Activated T-helper 2 cell treated with anti-CD3 and anti-CD28 coated beads, Interferon-gamma antibody, Interleukin-2, Interleukin-4, amounts not matched to agents 10 μg/mL and 5 μg/mL and 100 μg/mL, durations not matched to agents 14 hours and 24 hours and 36 hours (primary cell): ENCODE measurements around the gene ATP2A1. TPM values are rescaled to one million over a fixed set of nuclear protein-coding genes. Genes with fewer than 3 reads are reported as not detected.
"Not testable (repeated sequence)": the region's sequence is repeated elsewhere in the genome, so short reads cannot be mapped to it uniquely, and the experiment has no call there.

ENCODE experiments used
- DNase-seq: peaks from one replicate; pipeline ENCODE4 v3.0.0; 2021; ENCODE audit warnings: low spot score
- H3K27ac Mint-ChIP-seq: one replicate; pipeline ENCODE4 v1.8.0; 2021; ENCODE audit warnings: mixed read lengths
- H3K27me3 Mint-ChIP-seq: one replicate; pipeline ENCODE4 v1.8.0; 2021; ENCODE audit warnings: low read depth, mixed read lengths
- H3K36me3 Mint-ChIP-seq: one replicate; pipeline ENCODE4 v1.8.0; 2021; ENCODE audit warnings: low read depth, mixed read lengths
- H3K4me1 Mint-ChIP-seq: one replicate; pipeline ENCODE4 v1.8.0; 2021; ENCODE audit warnings: low read depth, mixed read lengths
- H3K4me3 Mint-ChIP-seq: one replicate; pipeline ENCODE4 v1.8.0; 2021; ENCODE audit warnings: low read depth, mild to moderate bottlenecking, moderate library complexity, mixed read lengths
- H3K9me3 Mint-ChIP-seq: one replicate; pipeline ENCODE4 v1.8.0; 2021; ENCODE audit warnings: mixed read lengths
- intact Hi-C: fragments of 100-400 bp; cut with micrococcal nuclease; formaldehyde crosslinking; loops from one replicate; pipeline ENCODE4 v1.15.1; 2023
- total RNA-seq: library from RNA; stranded (reverse); gene quantifications from 2 replicates; pipeline ENCODE4 v1.2.3, GENCODE V29; 2022

Gene ATP2A1
- total RNA-seq, 1 donor from 2014 or later, result 3.1 TPM

DNA sequence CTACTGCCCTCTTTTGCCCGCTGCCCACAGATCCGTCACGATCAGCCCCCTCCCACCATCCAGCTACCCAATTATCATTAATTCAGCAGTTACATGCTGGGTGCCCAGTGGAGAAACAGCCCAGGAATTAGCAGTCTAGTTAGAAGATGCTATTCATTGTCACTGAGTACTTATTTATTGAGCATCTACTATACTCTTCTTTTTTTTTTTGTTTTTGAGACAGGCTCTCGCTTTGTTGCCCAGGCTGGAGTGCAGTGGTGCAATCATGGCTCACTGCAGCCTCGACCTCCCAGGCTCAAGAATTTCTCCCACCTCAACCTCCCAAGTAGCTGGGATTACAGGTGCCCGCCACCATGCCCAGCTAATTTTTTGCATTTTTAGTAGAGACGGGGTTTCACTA lies 61.5 kb downstream of the ATP2A1 start:
- DNase-seq, H3K9me3 Mint-ChIP-seq, H3K4me3 Mint-ChIP-seq, H3K36me3 Mint-ChIP-seq, H3K27ac Mint-ChIP-seq, intact Hi-C loops, H3K27me3 Mint-ChIP-seq: not testable (repeated sequence)
- peaks cover 14% of the 10 kb centered on the region for H3K4me1 Mint-ChIP-seq

DNA sequence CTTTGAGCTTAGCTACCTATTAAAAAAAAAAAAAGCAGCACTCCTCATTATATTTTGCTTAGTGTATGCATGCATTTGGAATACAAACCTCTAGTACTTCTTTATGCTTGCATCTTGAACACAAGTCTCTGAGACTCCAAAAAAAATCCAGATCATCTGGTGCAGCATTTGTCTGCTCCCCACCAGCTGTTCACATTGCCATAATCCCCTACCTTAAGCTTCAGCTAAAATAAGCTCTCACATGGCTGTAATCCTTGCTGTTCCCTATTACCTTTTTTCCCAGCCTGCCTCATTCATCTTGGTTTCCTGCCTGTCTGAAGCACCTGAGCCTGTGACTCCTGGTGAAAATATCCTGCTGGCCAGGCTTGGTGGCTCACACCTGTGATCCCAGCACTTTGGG lies 65.0 kb downstream of the ATP2A1 start:
- Mint-ChIP-seq H3K36me3 (no peaks in the 10 kb centered on the region), H3K27ac (no peak overlapping the region), H3K4me3 (no peak overlapping the region), H3K9me3 (no peaks in the 10 kb centered on the region), H3K27me3 (no peaks in the 10 kb centered on the region), H3K4me1 (peaks cover 13% of the 10 kb centered on the region)
- no peak for DNase-seq
- intact Hi-C loops, result no loop called here

DNA sequence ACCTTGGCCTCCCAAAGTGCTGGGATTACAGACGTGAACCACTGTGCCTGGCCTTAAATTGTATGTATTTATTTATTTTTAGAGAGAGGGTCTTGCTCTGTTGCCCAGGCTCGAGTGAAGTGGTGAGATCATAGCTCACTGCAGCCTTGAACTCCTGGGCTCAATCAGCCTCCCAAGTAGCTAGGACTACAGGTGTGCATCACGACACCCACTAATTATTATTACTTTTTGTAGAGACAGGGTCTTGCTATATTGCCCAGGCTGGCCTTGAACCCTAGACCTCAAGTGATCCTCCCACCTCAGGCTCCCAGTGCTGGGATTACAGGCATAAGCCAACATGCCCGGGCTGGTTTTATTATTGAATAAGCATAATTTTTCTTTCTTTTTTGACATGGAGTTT lies 68.4 kb downstream of the ATP2A1 start:
- no peak for DNase-seq
- Mint-ChIP-seq H3K4me3 (no peak overlapping the region), H3K27ac (no peak overlapping the region), H3K4me1 (peaks cover 14% of the 10 kb centered on the region), H3K9me3 (no peaks in the 10 kb centered on the region), H3K36me3 (peaks cover 8% of the 10 kb centered on the region), H3K27me3 (no peaks in the 10 kb centered on the region)
- intact Hi-C loops, result no loop called here

DNA sequence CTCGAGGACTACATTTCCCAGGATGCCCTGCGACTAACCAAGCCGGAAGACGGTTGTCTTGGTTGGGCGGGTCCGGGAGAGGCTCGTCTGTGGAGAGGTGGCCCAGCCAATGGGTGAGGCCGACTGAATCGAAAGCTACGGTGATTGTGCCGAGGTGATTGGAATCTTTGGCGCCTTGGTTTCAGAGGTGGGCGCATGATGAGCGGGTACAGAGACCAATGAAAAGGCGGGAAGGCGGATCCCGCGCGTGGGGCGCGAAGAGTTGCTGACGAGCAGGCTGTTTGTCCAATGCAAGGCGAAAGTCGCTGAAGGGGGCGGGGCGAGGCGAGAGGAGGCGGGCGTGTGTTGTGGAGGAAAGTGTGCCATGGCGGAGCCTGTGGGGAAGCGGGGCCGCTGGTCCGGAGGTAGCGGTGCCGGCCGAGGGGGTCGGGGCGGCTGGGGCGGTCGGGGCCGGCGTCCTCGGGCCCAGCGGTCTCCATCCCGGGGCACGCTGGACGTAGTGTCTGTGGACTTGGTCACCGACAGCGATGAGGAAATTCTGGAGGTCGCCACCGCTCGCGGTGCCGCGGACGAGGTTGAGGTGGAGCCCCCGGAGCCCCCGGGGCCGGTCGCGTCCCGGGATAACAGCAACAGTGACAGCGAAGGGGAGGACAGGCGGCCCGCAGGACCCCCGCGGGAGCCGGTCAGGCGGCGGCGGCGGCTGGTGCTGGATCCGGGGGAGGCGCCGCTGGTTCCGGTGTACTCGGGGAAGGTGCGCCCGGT lies 72.5 kb downstream of the ATP2A1 start, which contains the start of gene NFATC2IP:
NFATC2IP (plus strand) TSS at position 290 of the 762 bp plus-strand sequence; CDS start at position 365, 75 bp downstream.
- peak within 1 kb of the TSS; percentile 92 for H3K4me3 Mint-ChIP-seq
- H3K4me1 Mint-ChIP-seq, result peaks cover 18% of the 10 kb centered on the region
- peak within 1 kb of the TSS; percentile 91 for H3K27ac Mint-ChIP-seq
- no peaks in the 10 kb centered on the region for H3K9me3 Mint-ChIP-seq
- peak; percentile 100 for DNase-seq
- no peaks in the 10 kb centered on the region for H3K27me3 Mint-ChIP-seq
- peaks cover 43% of the 10 kb centered on the region for H3K36me3 Mint-ChIP-seq
- intact Hi-C loops, result loop anchor here (1.0 to 2.0 kb wide), 4 partner anchors 24 to 105 kb away; partner anchors contain the start of genes RABEP2, SPNS1 and TUFM

DNA sequence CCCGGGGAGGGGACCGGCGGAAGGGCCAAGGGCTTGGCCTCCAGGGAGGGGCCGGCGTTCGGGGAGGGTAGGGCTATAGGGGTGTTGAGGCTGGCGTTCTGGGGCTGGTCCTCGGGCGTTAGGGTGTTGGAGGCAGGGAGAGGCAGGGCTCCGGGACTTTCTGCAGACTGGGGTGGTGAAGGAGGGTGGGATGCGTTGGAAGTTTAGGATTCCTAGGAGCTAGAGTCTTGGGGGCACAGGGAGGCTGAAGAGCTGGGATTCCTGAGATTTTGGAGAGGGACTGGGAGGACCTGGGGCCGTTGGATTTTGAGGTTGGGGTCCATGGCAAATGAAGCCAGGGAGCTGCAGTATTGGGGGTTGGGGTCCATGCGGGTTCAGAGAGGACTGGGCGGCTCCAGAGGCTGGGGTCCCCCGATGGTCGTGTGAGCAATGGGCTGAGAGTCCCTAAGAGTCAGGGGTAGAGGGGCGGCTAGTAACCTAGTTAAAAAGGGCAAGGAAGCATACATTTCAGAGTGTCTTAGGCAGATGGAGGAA lies 73.2 kb downstream of the ATP2A1 start:
- no peaks in the 10 kb centered on the region for H3K9me3 Mint-ChIP-seq
- intact Hi-C loops, result loop anchor here (2.0 kb wide), 3 partner anchors 23 to 57 kb away; partner anchors contain the start of genes RABEP2 and SPNS1
- no peaks in the 10 kb centered on the region for H3K27me3 Mint-ChIP-seq
- H3K4me1 Mint-ChIP-seq, result peaks cover 17% of the 10 kb centered on the region
- H3K4me3 Mint-ChIP-seq, result peak overlapping the region; percentile 92
- peaks cover 50% of the 10 kb centered on the region for H3K36me3 Mint-ChIP-seq
- peak overlapping the region; percentile 79 for H3K27ac Mint-ChIP-seq
- no peak for DNase-seq

Other genes starting within 250 kb of the ATP2A1 start
- gene NPIPB8, start 240.4 kb upstream of the ATP2A1 start, total RNA-seq, result 1.5 and 2.1 TPM in 2 replicates
- 1,010 and 1,059 TPM in 2 replicates for gene EIF3C, start 167.0 kb upstream of the ATP2A1 start, total RNA-seq
- 3.1 and 4.0 TPM in 2 replicates for gene NPIPB9, start 126.7 kb upstream of the ATP2A1 start, total RNA-seq
- gene ATXN2L, start 55.5 kb upstream of the ATP2A1 start, total RNA-seq, result 304 and 307 TPM in 2 replicates
- gene TUFM, start 32.1 kb upstream of the ATP2A1 start, total RNA-seq, result 202 and 217 TPM in 2 replicates
- 46.0 and 57.5 TPM in 2 replicates for gene SH2B1, start 14.6 kb upstream of the ATP2A1 start, total RNA-seq
- 20.6 and 24.2 TPM in 2 replicates for gene RABEP2, start 46.8 kb downstream of the ATP2A1 start, total RNA-seq
- gene CD19, start 53.5 kb downstream of the ATP2A1 start, total RNA-seq, result 0.18 and 0.23 TPM in 2 replicates
- 98.3 and 106 TPM in 2 replicates for gene NFATC2IP, start 72.4 kb downstream of the ATP2A1 start, total RNA-seq
- gene SPNS1, start 96.3 kb downstream of the ATP2A1 start, total RNA-seq, result 22.0 and 25.8 TPM in 2 replicates
- gene LAT, start 106.6 kb downstream of the ATP2A1 start, total RNA-seq, result 273 and 294 TPM in 2 replicates